Measurements from ENCODE around the gene TLR9. TPM values are rescaled to one million over a fixed set of nuclear protein-coding genes. Genes with fewer than 3 reads are reported as not detected.
A peak's percentile ranks its signal among the peaks of the same experiment; 100 is the strongest.

The TLR9 gene
- total RNA-seq, 1 experiment from 2014 or later: 0.14 TPM

- H3K9me3 Mint-ChIP-seq (ENCODE audit: low read depth, unreplicated experiment): no peaks in the 10 kb centered on the region
- TF ChIP-seq CTCF (IDR thresholded peaks at IDR 0.05; ENCODE audit: unreplicated experiment): no peak
- BruUV-seq (replicated peaks): no TSS peak
- peak; percentile 84 for DNase-seq
- intact Hi-C loops (cut with micrococcal nuclease; ENCODE audit: unreplicated experiment): loop anchor here (2.0 to 5.0 kb wide), 2 partner anchors 20 to 45 kb away; partner anchors contain the start of gene POC1A
- H3K27ac Mint-ChIP-seq (ENCODE audit: unreplicated experiment): peak overlapping the region; percentile 97
- peak overlapping the region; percentile 96 for H3K4me3 Mint-ChIP-seq (ENCODE audit: low read depth, unreplicated experiment)
- peaks cover 33% of the 10 kb centered on the region for H3K4me1 Mint-ChIP-seq (ENCODE audit: low read depth, unreplicated experiment)
- H3K27me3 Mint-ChIP-seq (ENCODE audit: unreplicated experiment): no peaks in the 10 kb centered on the region
- H3K36me3 Mint-ChIP-seq (ENCODE audit: insufficient read depth, unreplicated experiment): peaks cover 46% of the 10 kb centered on the region
- CTCF ChIA-PET: interaction anchor here (0.5 to 1.8 kb wide), 6 partner anchors 10 to 84 kb away, joined by 3 to 8 read pairs (median 3); partner anchors contain the start of gene POC1A
Observed at GRCh38 chr3:52196977-52197376, 28.5 kb downstream of the TLR9 start.

GRCh38 chr3:52195823-52196331 is 29.6 kb downstream of the TLR9 start:
- Mint-ChIP-seq H3K27ac (ENCODE audit: unreplicated experiment) (no peak overlapping the region), H3K27me3 (ENCODE audit: unreplicated experiment) (no peaks in the 10 kb centered on the region), H3K4me1 (ENCODE audit: low read depth, unreplicated experiment) (peaks cover 36% of the 10 kb centered on the region), H3K9me3 (ENCODE audit: low read depth, unreplicated experiment) (no peaks in the 10 kb centered on the region), H3K36me3 (ENCODE audit: insufficient read depth, unreplicated experiment) (peaks cover 35% of the 10 kb centered on the region), H3K4me3 (ENCODE audit: low read depth, unreplicated experiment) (no peak overlapping the region)
- peak; percentile 41 for DNase-seq
- no peak for TF ChIP-seq CTCF (IDR thresholded peaks at IDR 0.05; ENCODE audit: unreplicated experiment)
- CTCF ChIA-PET: interaction anchor here (0.6 to 1.8 kb wide), 4 partner anchors 23 to 200 kb away, joined by 3 to 8 read pairs (median 5); partner anchors contain the start of genes POC1A and RPL29
- BruUV-seq (replicated peaks): no TSS peak
- intact Hi-C loops (cut with micrococcal nuclease; ENCODE audit: unreplicated experiment): loop anchor here (2.0 to 5.0 kb wide), 2 partner anchors 19 to 44 kb away; partner anchors contain the start of gene POC1A

GRCh38 chr3:52195291-52195597 is 30.2 kb downstream of the TLR9 start:
- Mint-ChIP-seq H3K4me3 (ENCODE audit: low read depth, unreplicated experiment) (no peak overlapping the region), H3K4me1 (ENCODE audit: low read depth, unreplicated experiment) (peaks cover 43% of the 10 kb centered on the region), H3K9me3 (ENCODE audit: low read depth, unreplicated experiment) (no peaks in the 10 kb centered on the region), H3K27ac (ENCODE audit: unreplicated experiment) (no peak overlapping the region), H3K27me3 (ENCODE audit: unreplicated experiment) (no peaks in the 10 kb centered on the region), H3K36me3 (ENCODE audit: insufficient read depth, unreplicated experiment) (peaks cover 31% of the 10 kb centered on the region)
- DNase-seq: no peak
- CTCF ChIA-PET: no interaction called here
- TF ChIP-seq CTCF (IDR thresholded peaks at IDR 0.05; ENCODE audit: unreplicated experiment): no peak
- intact Hi-C loops (cut with micrococcal nuclease; ENCODE audit: unreplicated experiment): loop anchor here (5.0 kb wide), 1 partner anchor 43 kb away; the partner anchor contains the start of gene POC1A
- no TSS peak for BruUV-seq (replicated peaks)

- H3K9me3 Mint-ChIP-seq (ENCODE audit: low read depth, unreplicated experiment): no peaks in the 10 kb centered on the region
- peaks cover 27% of the 10 kb centered on the region for H3K36me3 Mint-ChIP-seq (ENCODE audit: insufficient read depth, unreplicated experiment)
- CTCF ChIA-PET: no interaction called here
- no peak overlapping the region for H3K27ac Mint-ChIP-seq (ENCODE audit: unreplicated experiment)
- BruUV-seq (replicated peaks): no TSS peak
- intact Hi-C loops (cut with micrococcal nuclease; ENCODE audit: unreplicated experiment): loop anchor here (5.0 kb wide), 1 partner anchor 42 kb away; the partner anchor contains the start of gene POC1A
- DNase-seq: no peak
- no peaks in the 10 kb centered on the region for H3K27me3 Mint-ChIP-seq (ENCODE audit: unreplicated experiment)
- peaks cover 46% of the 10 kb centered on the region for H3K4me1 Mint-ChIP-seq (ENCODE audit: low read depth, unreplicated experiment)
- H3K4me3 Mint-ChIP-seq (ENCODE audit: low read depth, unreplicated experiment): no peak overlapping the region
- TF ChIP-seq CTCF (IDR thresholded peaks at IDR 0.05; ENCODE audit: unreplicated experiment): no peak
Observed at GRCh38 chr3:52194485-52195290, 30.8 kb downstream of the TLR9 start.
